ENCODE results near the gene ABCC1. TPM values are rescaled to one million over a fixed set of nuclear protein-coding genes. Genes with fewer than 3 reads are reported as not detected.
"Not testable (repeated sequence)": the region's sequence is repeated elsewhere in the genome, so short reads cannot be mapped to it uniquely, and the experiment has no call there.

The ABCC1 gene
- 10 to 100 TPM; 78.0 to 84.0 TPM for total RNA-seq

DNA sequence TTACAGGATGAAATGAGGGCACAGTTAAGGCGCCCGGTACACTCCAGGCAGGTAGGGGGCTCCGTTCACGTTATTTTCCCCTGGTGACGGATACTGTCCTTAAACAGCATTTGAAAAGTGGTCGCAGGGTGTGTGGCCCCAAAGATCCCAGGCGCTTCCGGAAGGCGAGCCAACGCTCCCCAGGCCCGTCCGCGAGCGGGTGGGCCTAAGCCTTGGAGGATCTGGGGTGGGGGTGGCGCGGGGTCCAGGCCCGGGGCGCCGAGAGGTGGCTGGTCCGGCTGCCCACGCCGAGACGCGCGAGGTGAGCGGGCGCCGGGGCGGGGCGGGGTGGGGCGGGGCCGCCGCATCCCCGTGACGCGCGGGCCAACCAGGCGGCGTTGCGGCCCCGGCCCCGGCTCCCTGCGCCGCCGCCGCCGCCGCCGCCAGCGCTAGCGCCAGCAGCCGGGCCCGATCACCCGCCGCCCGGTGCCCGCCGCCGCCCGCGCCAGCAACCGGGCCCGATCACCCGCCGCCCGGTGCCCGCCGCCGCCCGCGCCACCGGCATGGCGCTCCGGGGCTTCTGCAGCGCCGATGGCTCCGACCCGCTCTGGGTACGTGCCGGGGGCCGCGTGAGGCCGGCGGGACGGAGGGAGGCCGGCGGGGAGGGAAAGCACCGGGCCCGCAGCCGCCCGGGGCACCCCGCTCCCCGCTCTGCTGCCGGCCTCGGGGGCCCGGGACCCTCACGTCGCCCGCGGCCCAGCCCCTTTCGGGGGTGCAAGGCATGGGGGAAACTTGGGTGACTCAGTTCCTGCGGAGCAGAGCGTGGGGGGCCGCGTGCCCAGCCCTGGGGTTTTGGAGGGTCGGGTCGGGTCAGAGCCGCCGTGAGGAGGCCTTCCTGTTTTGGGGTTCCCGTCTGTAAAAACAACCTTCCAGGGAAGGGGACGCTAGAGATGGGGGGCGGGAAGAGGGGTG, at the start of gene ABCC1:
Gene ABCC1 (plus strand): TSS at position 407 of the 951 bp plus-strand sequence. CDS start 136 bp downstream, at position 543.
- Mint-ChIP-seq H3K4me1 (peaks cover 37% of the 10 kb centered on the region), H3K4me3 (peak within 1 kb of the TSS; percentile 89)

DNA sequence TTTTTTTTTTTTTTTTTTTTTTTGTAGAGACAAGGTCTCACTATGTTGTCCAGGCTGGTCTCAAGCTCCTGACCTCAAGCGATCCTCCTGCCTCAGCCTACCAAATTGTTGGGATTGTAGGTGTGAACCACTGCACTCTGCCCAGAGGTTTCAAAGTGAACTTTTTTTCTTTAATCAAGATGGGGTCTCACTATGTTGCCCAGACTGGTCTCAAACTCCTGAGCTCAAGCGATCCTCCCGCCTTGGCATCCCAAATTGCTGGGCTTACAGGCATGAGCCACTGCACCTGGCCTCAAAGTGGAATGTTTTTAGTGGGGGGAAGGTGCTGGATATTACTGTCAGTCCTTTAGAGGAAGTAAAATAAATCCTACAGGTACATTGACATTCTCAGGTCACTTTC, 49.1 kb upstream of the ABCC1 start:
- Mint-ChIP-seq H3K36me3 (ENCODE audit: low read depth) (no peaks in the 10 kb centered on the region), H3K4me1 (peaks cover 13% of the 10 kb centered on the region), H3K4me3 (no peak overlapping the region), H3K27ac (no peak overlapping the region), H3K27me3 (peaks cover 3% of the 10 kb centered on the region), H3K9me3 (no peaks in the 10 kb centered on the region)
- no peak for ATAC-seq (replicated peaks)

More for the DNA sequence above, at the start of gene ABCC1:
- Mint-ChIP-seq H3K36me3 (ENCODE audit: low read depth) (peaks cover 41% of the 10 kb centered on the region), H3K27ac (peak within 1 kb of the TSS; percentile 93), H3K9me3 (no peaks in the 10 kb centered on the region), H3K27me3 (no peaks in the 10 kb centered on the region)
- peak; percentile 72 for ATAC-seq (replicated peaks)

- Mint-ChIP-seq H3K4me3 (no peak overlapping the region), H3K27ac (no peak overlapping the region), H3K36me3 (ENCODE audit: low read depth) (no peaks in the 10 kb centered on the region), H3K27me3 (peaks cover 3% of the 10 kb centered on the region), H3K9me3 (no peaks in the 10 kb centered on the region), H3K4me1 (peaks cover 13% of the 10 kb centered on the region)
- ATAC-seq (replicated peaks) = no peak
Measured at GRCh38 chr16:15900901-15901500, 48.4 kb upstream of the ABCC1 start.

GRCh38 chr16:15903960-15904359, 45.5 kb upstream of the ABCC1 start:
- peaks cover 7% of the 10 kb centered on the region for H3K4me1 Mint-ChIP-seq
- H3K36me3 Mint-ChIP-seq (ENCODE audit: low read depth) = no peaks in the 10 kb centered on the region
- no peak overlapping the region for H3K27ac Mint-ChIP-seq
- no peak for ATAC-seq (replicated peaks)
- peaks cover 5% of the 10 kb centered on the region for H3K9me3 Mint-ChIP-seq
- peaks cover 3% of the 10 kb centered on the region for H3K27me3 Mint-ChIP-seq
- no peak overlapping the region for H3K4me3 Mint-ChIP-seq

- ATAC-seq (replicated peaks) = no peak
- Mint-ChIP-seq H3K9me3 (peaks cover 5% of the 10 kb centered on the region), H3K36me3 (ENCODE audit: low read depth) (no peaks in the 10 kb centered on the region), H3K27me3 (peaks cover 3% of the 10 kb centered on the region), H3K4me1 (peaks cover 5% of the 10 kb centered on the region), H3K4me3 (no peak overlapping the region), H3K27ac (no peak overlapping the region)
Measured at GRCh38 chr16:15906439-15906838, 43.0 kb upstream of the ABCC1 start.

GRCh38 chr16:15907863-15908478, 41.4 kb upstream of the ABCC1 start:
- Mint-ChIP-seq H3K27ac (no peak overlapping the region), H3K27me3 (peaks cover 3% of the 10 kb centered on the region), H3K4me3 (no peak overlapping the region), H3K36me3 (ENCODE audit: low read depth) (no peaks in the 10 kb centered on the region), H3K9me3 (peaks cover 5% of the 10 kb centered on the region), H3K4me1 (peaks cover 11% of the 10 kb centered on the region)
- ATAC-seq (replicated peaks) = peak; percentile 99

GRCh38 chr16:15911198-15911597, 38.2 kb upstream of the ABCC1 start:
- H3K27ac Mint-ChIP-seq = peak overlapping the region; percentile 6

DNA sequence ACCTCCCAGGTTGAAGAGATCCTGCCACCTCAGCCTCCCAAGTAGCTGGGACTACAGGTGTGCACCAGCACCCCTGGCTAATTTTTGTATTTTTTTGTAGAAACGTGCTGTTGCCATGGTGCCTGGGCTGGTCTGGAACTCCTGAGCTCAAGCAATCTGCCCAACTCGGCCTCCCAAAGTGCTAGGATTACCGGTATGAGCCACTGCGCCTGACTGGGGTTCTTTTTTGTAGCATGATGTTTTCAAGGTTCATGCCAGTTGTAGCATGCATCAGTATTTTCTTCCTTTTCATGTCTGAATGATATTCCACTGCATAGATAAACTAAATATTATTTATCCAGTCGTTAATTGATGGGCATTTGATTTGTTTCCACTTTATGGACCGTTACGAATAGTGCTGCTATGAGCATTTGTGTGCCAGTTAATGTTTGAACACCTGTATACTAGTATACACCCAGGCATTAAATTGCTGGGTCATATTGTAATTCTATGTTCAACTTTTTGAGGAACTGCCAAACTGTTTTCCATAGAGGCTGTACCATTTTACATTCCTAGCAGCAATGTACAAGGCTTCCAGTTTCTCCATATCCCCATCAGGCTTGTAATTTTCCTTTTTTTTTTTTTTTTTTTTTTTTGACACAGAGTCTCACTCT, 36.2 kb upstream of the ABCC1 start:
- Mint-ChIP-seq H3K27me3 (no peaks in the 10 kb centered on the region), H3K36me3 (ENCODE audit: low read depth) (no peaks in the 10 kb centered on the region), H3K9me3 (no peaks in the 10 kb centered on the region), H3K4me1 (peaks cover 12% of the 10 kb centered on the region), H3K4me3 (peak overlapping the region; percentile 78), H3K27ac (peak overlapping the region; percentile 95)
- ATAC-seq (replicated peaks) = no peak

More at GRCh38 chr16:15911198-15911597, 38.2 kb upstream of the ABCC1 start:
- Mint-ChIP-seq H3K4me3 (peak overlapping the region; percentile 1), H3K4me1 (peaks cover 12% of the 10 kb centered on the region), H3K9me3 (peaks cover 3% of the 10 kb centered on the region), H3K36me3 (ENCODE audit: low read depth) (no peaks in the 10 kb centered on the region), H3K27me3 (no peaks in the 10 kb centered on the region)
- no peak for ATAC-seq (replicated peaks)

GRCh38 chr16:15915555-15916081, 33.8 kb upstream of the ABCC1 start:
- Mint-ChIP-seq H3K36me3 (ENCODE audit: low read depth) (no peaks in the 10 kb centered on the region), H3K4me3 (no peak overlapping the region), H3K27me3 (no peaks in the 10 kb centered on the region), H3K27ac (no peak overlapping the region), H3K9me3 (no peaks in the 10 kb centered on the region), H3K4me1 (peaks cover 12% of the 10 kb centered on the region)
- peak; percentile 49 for ATAC-seq (replicated peaks)

DNA sequence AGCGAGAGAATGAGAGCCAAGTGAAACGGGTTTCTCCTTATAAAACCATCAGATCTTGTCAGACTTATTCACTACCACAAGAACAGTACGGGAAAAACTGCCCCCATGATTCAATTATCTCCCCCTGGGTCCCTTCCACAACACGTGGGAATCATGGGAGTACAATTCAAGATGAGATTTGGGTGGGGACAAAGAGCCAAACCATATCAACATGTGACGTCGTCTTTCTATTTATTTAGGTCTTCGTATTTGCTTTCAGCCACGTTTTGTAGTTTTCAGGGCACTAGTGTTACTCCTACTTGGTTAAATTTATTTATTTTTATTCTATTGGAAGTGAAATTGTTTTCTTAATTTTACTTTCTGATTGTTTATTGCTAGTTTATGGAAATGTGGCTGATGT, 33.1 kb upstream of the ABCC1 start:
- Mint-ChIP-seq H3K36me3 (ENCODE audit: low read depth) (no peaks in the 10 kb centered on the region), H3K27ac (no peak overlapping the region), H3K4me3 (no peak overlapping the region), H3K4me1 (peaks cover 8% of the 10 kb centered on the region), H3K9me3 (no peaks in the 10 kb centered on the region), H3K27me3 (no peaks in the 10 kb centered on the region)
- no peak for ATAC-seq (replicated peaks)

DNA sequence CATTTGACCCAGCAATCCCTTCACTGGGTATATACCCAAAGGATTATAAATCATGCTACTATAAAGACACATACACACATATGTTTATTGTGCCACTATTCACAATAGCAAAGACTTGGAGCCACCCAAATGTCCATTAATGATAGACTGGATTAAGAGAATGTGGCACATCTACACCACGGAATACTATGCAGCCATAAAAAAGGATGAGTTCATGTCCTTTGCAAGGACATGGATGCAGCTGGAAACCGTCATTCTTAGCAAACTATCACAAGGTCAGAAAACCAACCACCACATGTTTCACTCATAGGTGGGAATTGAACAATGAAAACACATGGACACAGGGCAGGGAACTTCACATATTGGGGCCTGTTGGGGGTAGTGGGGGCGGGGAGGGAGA, 31.1 kb upstream of the ABCC1 start:
- not testable (repeated sequence) for H3K4me1 Mint-ChIP-seq; H3K36me3 Mint-ChIP-seq (ENCODE audit: low read depth); H3K9me3 Mint-ChIP-seq; H3K27me3 Mint-ChIP-seq; H3K27ac Mint-ChIP-seq; H3K4me3 Mint-ChIP-seq; ATAC-seq (replicated peaks)

DNA sequence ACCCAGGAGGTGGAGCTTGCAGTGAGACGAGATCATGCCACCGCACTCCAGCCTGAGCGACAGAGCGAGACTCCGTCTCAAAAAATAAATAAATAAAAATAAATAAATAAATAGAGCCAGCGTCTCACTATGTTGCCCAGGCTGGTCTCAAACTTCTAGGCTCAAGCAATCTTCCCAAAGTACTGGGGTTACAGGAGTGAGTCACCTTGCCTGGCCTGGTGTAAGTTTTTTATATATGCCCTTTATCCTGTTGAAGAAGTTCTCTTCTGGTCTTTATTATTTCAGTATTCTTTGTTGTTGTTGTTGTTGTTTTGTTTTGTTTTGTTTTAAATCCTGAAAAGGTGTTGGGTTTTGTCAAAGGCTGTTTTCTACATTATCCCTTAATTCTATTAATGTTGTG, 30.1 kb upstream of the ABCC1 start:
- H3K4me3 Mint-ChIP-seq = no peak overlapping the region
- ATAC-seq (replicated peaks) = no peak
- H3K27me3 Mint-ChIP-seq = no peaks in the 10 kb centered on the region
- H3K27ac Mint-ChIP-seq = no peak overlapping the region
- no peaks in the 10 kb centered on the region for H3K9me3 Mint-ChIP-seq
- no peaks in the 10 kb centered on the region for H3K4me1 Mint-ChIP-seq
- no peaks in the 10 kb centered on the region for H3K36me3 Mint-ChIP-seq (ENCODE audit: low read depth)

DNA sequence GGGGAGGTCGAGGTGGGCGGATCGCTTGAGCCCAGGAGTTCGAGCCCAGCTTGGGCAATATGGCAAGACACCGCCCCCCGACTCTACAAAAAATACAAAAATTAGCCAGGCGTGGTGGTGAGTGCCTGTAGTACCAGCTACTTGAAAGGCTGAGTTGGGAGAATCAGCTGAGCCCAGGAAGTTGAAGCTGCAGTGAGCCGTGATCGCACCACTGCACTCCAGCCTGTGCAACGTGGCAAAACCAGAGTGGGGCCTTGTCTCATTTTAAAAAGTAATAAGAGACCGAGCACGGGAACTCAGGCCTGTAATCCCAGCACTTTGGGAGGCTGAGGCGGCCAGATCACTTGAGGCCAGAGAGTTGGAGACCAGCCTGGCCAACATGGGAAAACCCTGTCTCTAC, 24.4 kb upstream of the ABCC1 start:
- H3K4me3 Mint-ChIP-seq = no peak overlapping the region
- no peaks in the 10 kb centered on the region for H3K27me3 Mint-ChIP-seq
- no peak overlapping the region for H3K27ac Mint-ChIP-seq
- H3K4me1 Mint-ChIP-seq = no peaks in the 10 kb centered on the region
- H3K36me3 Mint-ChIP-seq (ENCODE audit: low read depth) = no peaks in the 10 kb centered on the region
- ATAC-seq (replicated peaks) = no peak
- H3K9me3 Mint-ChIP-seq = no peaks in the 10 kb centered on the region

- no peak overlapping the region for H3K27ac Mint-ChIP-seq
- no peak overlapping the region for H3K4me3 Mint-ChIP-seq
- no peaks in the 10 kb centered on the region for H3K9me3 Mint-ChIP-seq
- no peaks in the 10 kb centered on the region for H3K4me1 Mint-ChIP-seq
- H3K27me3 Mint-ChIP-seq = no peaks in the 10 kb centered on the region
- no peaks in the 10 kb centered on the region for H3K36me3 Mint-ChIP-seq (ENCODE audit: low read depth)
- ATAC-seq (replicated peaks) = no peak
Measured at GRCh38 chr16:15925631-15926030, 23.8 kb upstream of the ABCC1 start.
